Trophoblast cell (in vitro differentiated cells and primary cell): ENCODE measurements around the gene STRN.

Experiments
- DNase-seq, 2 donors: peaks; one replicate each; pipeline ENCODE4 v3.0.0-alpha.2; 2016
- H2AFZ ChIP-seq: 2 replicates; pipeline ENCODE4 v1.6.1; 2013; ENCODE audit warnings: low read length, moderate library complexity, mild to moderate bottlenecking; ENCODE audit not compliant: insufficient read depth, poor library complexity
- H2AK5ac ChIP-seq: 2 replicates; pipeline ENCODE4 v1.6.1; 2013; ENCODE audit warnings: mild to moderate bottlenecking, low read length
- H2BK120ac ChIP-seq: 2 replicates; pipeline ENCODE4 v1.6.1; 2013; ENCODE audit warnings: low read length, mild to moderate bottlenecking, moderate library complexity; ENCODE audit not compliant: insufficient read depth, poor library complexity
- H2BK12ac ChIP-seq: 2 replicates; pipeline ENCODE4 v1.6.1; 2013; ENCODE audit warnings: mild to moderate bottlenecking, low read length, moderate library complexity
- H2BK5ac ChIP-seq: 2 replicates; pipeline ENCODE4 v1.6.1; 2013; ENCODE audit warnings: low read length, low read depth, moderate library complexity, mild to moderate bottlenecking; ENCODE audit not compliant: poor library complexity
- H3K14ac ChIP-seq: 2 replicates; pipeline ENCODE4 v1.6.1; 2013; ENCODE audit warnings: mild to moderate bottlenecking, low read length
- H3K18ac ChIP-seq: 2 replicates; pipeline ENCODE4 v1.6.1; 2013; ENCODE audit warnings: mild to moderate bottlenecking, low read length
- H3K23ac ChIP-seq: 2 replicates; pipeline ENCODE4 v1.6.1; 2013; ENCODE audit warnings: low read length
- H3K27ac ChIP-seq: 2 replicates; pipeline ENCODE4 v1.5.1; 2013; ENCODE audit warnings: low read depth, mild to moderate bottlenecking, inconsistent platforms, low read length, moderate library complexity
- H3K27me3 ChIP-seq: 2 replicates; pipeline ENCODE4 v1.6.1; 2013; ENCODE audit warnings: inconsistent platforms, mild to moderate bottlenecking, low read length, moderate library complexity; ENCODE audit not compliant: insufficient read depth
- H3K36me3 ChIP-seq, 2 experiments: 1 replicate in 1 of 2; 2 replicates in 1 of 2; pipeline ENCODE4 v1.6.1; 2013; ENCODE audit warnings: low read length in 2 of 2, mild to moderate bottlenecking in 2 of 2, moderate library complexity in 1 of 2; ENCODE audit not compliant: insufficient read depth in 2 of 2, control insufficient read depth in 1 of 2
- H3K4ac ChIP-seq: 2 replicates; pipeline ENCODE4 v1.6.1; 2013; ENCODE audit warnings: low read depth, mild to moderate bottlenecking, low read length, moderate library complexity
- H3K4me1 ChIP-seq, 2 experiments: 1 replicate in 1 of 2; 2 replicates in 1 of 2; pipeline ENCODE4 v1.6.1; 2013; ENCODE audit warnings: low read length in 2 of 2, mild to moderate bottlenecking in 2 of 2, moderate library complexity in 1 of 2; ENCODE audit not compliant: insufficient read depth in 2 of 2, control insufficient read depth in 1 of 2
- H3K4me2 ChIP-seq: 2 replicates; pipeline ENCODE4 v1.6.1; 2013; ENCODE audit warnings: inconsistent platforms, mild to moderate bottlenecking, low read length, moderate library complexity
- H3K4me3 ChIP-seq: 2 replicates; pipeline ENCODE4 v1.5.1; 2013; ENCODE audit warnings: mild to moderate bottlenecking, low read depth, low read length, inconsistent platforms
- H3K79me1 ChIP-seq: one replicate; pipeline ENCODE4 v1.6.1; 2013; ENCODE audit warnings: low read length
- H3K79me2 ChIP-seq: 2 replicates; pipeline ENCODE4 v1.6.1; 2013; ENCODE audit warnings: low read length, mild to moderate bottlenecking; ENCODE audit not compliant: control insufficient read depth, insufficient read depth, poor library complexity
- H3K9ac ChIP-seq: 2 replicates; pipeline ENCODE4 v1.6.1; 2013; ENCODE audit warnings: mild to moderate bottlenecking, low read length
- H3K9me3 ChIP-seq: 2 replicates; pipeline ENCODE4 v1.6.1; 2013; ENCODE audit warnings: low read depth, mild to moderate bottlenecking, control low read depth, inconsistent platforms, low read length; ENCODE audit not compliant: insufficient read depth
- H4K12ac ChIP-seq: 2 replicates; pipeline ENCODE4 v1.6.1; 2013; ENCODE audit warnings: low read depth, mild to moderate bottlenecking, low read length, moderate library complexity
- H4K8ac ChIP-seq: 2 replicates; pipeline ENCODE4 v1.6.1; 2013; ENCODE audit warnings: low read depth, mild to moderate bottlenecking, low read length, moderate library complexity
- H4K91ac ChIP-seq: one replicate; pipeline ENCODE4 v1.6.1; 2013; ENCODE audit warnings: low read depth, mild to moderate bottlenecking, low read length, moderate library complexity
- WGBS: extraction: QIAGEN DNeasy Blood & Tissue Kit; methylation state at CpG from one replicate; pipeline ENCODE4 v1.1.7; 2013; ENCODE audit warnings: missing lambda C conversion rate; ENCODE audit not compliant: insufficient read length, insufficient coverage; ENCODE audit errors: extremely low coverage; 5-methylcytosine and 5-hydroxymethylcytosine counted together

The STRN gene

GRCh38 chr2:36861896-36862295 is 104.4 kb downstream of the STRN start:
- no peak overlapping the region for H2BK120ac ChIP-seq
- H3K4me1 ChIP-seq = no peaks in the 10 kb centered on the region
- DNase-seq = no peak
- no peaks in the 10 kb centered on the region for H3K79me2 ChIP-seq
- no peak overlapping the region for H2AFZ ChIP-seq
- H2BK12ac ChIP-seq = no peak overlapping the region
- no peak overlapping the region for H3K4me3 ChIP-seq
- no peak overlapping the region for H3K14ac ChIP-seq
- H2AK5ac ChIP-seq = no peak overlapping the region
- H3K9me3 ChIP-seq = no peaks in the 10 kb centered on the region
- H4K91ac ChIP-seq = no peak overlapping the region
- H2BK5ac ChIP-seq = no peak overlapping the region
- H3K18ac ChIP-seq = no peak overlapping the region
- no peak overlapping the region for H4K12ac ChIP-seq
- no peak overlapping the region for H3K9ac ChIP-seq
- no peak overlapping the region for H3K4me2 ChIP-seq
- no peaks in the 10 kb centered on the region for H3K27me3 ChIP-seq
- H3K23ac ChIP-seq = no peak overlapping the region
- no CpG with 5 or more reads among the region's 2 CpGs for WGBS
- peaks cover 6 to 12% of the 10 kb centered on the region in 2 experiments for H3K36me3 ChIP-seq
- H4K8ac ChIP-seq = no peak overlapping the region
- H3K4ac ChIP-seq = no peak overlapping the region
- H3K79me1 ChIP-seq = no peaks in the 10 kb centered on the region
- H3K27ac ChIP-seq = no peak overlapping the region

DNA sequence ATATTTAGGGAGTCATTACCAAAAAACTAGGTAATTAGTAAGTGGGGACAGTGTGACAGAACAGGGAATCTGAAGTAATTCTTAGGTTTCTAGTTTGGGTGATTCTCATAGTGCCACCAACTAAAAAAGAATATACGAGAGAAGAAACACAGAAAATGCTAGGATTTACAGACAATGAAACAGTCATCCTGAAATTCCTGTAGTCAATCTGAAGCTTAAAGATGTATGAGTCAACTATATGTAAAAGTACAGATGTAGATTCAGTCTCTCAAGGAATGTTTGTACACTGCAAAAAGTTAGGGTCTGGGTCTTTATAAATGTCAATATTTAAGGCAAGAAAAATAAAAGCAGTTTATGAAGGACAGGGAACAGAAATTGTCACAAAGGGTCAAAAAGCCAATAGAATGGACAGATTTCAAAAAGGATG is 107.0 kb downstream of the STRN start:
- H3K23ac ChIP-seq = no peak overlapping the region
- H2AFZ ChIP-seq = no peak overlapping the region
- H3K79me2 ChIP-seq = no peaks in the 10 kb centered on the region
- no peak overlapping the region for H3K18ac ChIP-seq
- DNase-seq = no peak
- no peak overlapping the region for H2BK12ac ChIP-seq
- no peaks in the 10 kb centered on the region for H3K4me1 ChIP-seq
- H3K4me3 ChIP-seq = no peak overlapping the region
- no peaks in the 10 kb centered on the region for H3K9me3 ChIP-seq
- H4K12ac ChIP-seq = no peak overlapping the region
- H3K79me1 ChIP-seq = no peaks in the 10 kb centered on the region
- WGBS = no CpG with 5 or more reads among the region's 1 CpG
- no peak overlapping the region for H3K4ac ChIP-seq
- no peak overlapping the region for H3K27ac ChIP-seq
- H4K91ac ChIP-seq = no peak overlapping the region
- peaks cover 4 to 5% of the 10 kb centered on the region in 2 experiments for H3K36me3 ChIP-seq
- H3K27me3 ChIP-seq = no peaks in the 10 kb centered on the region
- H4K8ac ChIP-seq = no peak overlapping the region
- no peak overlapping the region for H2BK5ac ChIP-seq
- no peak overlapping the region for H2BK120ac ChIP-seq
- H2AK5ac ChIP-seq = no peak overlapping the region
- H3K9ac ChIP-seq = no peak overlapping the region
- H3K4me2 ChIP-seq = no peak overlapping the region
- no peak overlapping the region for H3K14ac ChIP-seq

DNA sequence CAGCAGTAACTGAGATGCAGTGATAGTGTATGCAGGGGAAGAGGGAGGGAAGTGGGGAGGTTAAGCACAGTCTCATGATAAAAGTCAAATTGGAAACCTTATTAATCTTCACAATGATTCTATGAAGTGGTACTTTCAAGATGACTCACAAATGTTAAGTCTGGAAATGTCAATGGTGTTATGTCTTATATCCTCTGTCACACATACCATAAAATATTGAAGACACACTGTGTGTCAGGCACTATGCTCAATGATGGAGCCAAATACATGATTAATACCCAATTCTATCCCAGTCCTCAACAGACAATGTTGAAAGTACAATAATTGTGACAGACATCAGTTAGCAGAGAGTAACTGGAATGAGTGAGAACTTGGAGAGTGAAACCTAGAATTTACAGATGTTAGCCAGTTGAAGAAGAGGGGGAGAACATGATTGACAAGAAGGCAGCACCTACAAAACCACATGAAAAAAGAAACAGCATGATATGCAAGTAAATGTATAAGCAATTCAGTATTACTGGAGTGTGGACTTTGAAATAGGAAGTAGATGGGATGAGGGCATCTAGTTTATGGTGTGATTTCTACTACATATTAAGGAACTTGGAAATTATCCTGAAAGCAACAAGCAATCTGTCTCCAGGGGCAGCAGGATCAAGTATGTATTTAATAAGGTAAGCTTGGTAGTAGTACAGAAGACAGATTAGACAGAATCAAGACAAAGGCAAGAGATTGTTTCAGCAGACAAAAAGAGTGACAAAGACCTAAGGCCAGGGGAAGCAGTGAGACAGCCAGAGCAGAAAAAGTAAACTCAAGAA is 107.6 kb downstream of the STRN start:
- Histone ChIP-seq H2AK5ac (no peak overlapping the region), H3K4me3 (no peak overlapping the region), H3K27ac (no peak overlapping the region), H3K9ac (no peak overlapping the region), H2BK5ac (no peak overlapping the region), H3K14ac (no peak overlapping the region), H3K4me1 (no peaks in the 10 kb centered on the region), H4K91ac (no peak overlapping the region), H4K12ac (no peak overlapping the region), H3K79me2 (no peaks in the 10 kb centered on the region), H3K36me3 (peaks cover 4 to 5% of the 10 kb centered on the region in 2 experiments), H3K18ac (no peak overlapping the region), H3K4me2 (no peak overlapping the region), H4K8ac (no peak overlapping the region), H3K79me1 (no peaks in the 10 kb centered on the region), H2BK12ac (no peak overlapping the region), H2AFZ (no peak overlapping the region), H3K4ac (no peak overlapping the region), H3K27me3 (no peaks in the 10 kb centered on the region), H2BK120ac (no peak overlapping the region), H3K9me3 (no peaks in the 10 kb centered on the region), H3K23ac (no peak overlapping the region)
- DNase-seq = no peak

DNA sequence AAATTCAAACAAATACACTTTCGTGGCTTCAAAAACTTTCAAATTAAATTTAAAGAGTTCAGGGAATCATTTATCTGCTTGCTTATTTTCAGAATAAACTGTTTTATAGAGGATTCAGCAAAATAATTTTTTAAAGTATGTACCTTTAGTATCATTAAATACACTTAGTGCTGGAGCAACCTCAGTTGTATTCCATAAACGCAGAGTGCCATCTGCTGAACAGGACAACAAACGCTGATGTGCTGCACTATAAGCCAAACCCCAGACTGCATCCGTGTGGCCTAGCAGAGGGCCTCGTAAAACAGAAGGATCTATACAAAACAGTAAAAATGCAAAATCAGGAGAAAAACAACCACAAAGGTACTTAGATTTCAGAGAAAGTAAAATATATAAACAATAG is 108.6 kb downstream of the STRN start:
- Histone ChIP-seq H2BK5ac (no peak overlapping the region), H2BK120ac (no peak overlapping the region), H3K14ac (no peak overlapping the region), H3K9ac (no peak overlapping the region), H2AK5ac (no peak overlapping the region), H3K4me2 (no peak overlapping the region), H3K36me3 (peaks cover 4 to 7% of the 10 kb centered on the region in 2 experiments), H2AFZ (no peak overlapping the region), H3K4me3 (no peak overlapping the region), H3K23ac (no peak overlapping the region), H3K4me1 (no peaks in the 10 kb centered on the region), H3K9me3 (no peaks in the 10 kb centered on the region), H3K79me2 (no peaks in the 10 kb centered on the region), H4K12ac (no peak overlapping the region), H4K91ac (no peak overlapping the region), H3K4ac (no peak overlapping the region), H4K8ac (no peak overlapping the region), H3K27ac (no peak overlapping the region), H3K18ac (no peak overlapping the region), H3K79me1 (no peaks in the 10 kb centered on the region), H3K27me3 (no peaks in the 10 kb centered on the region), H2BK12ac (no peak overlapping the region)
- WGBS = no CpG with 5 or more reads among the region's 5 CpGs
- DNase-seq = no peak
